Measurements from ENCODE around the gene ABHD17A. TPM values are rescaled to one million over a fixed set of nuclear protein-coding genes. Genes with fewer than 3 reads are reported as not detected.

Gene ABHD17A
- total RNA-seq, 1 experiment from 2014 or later: 68.2 TPM

DNA sequence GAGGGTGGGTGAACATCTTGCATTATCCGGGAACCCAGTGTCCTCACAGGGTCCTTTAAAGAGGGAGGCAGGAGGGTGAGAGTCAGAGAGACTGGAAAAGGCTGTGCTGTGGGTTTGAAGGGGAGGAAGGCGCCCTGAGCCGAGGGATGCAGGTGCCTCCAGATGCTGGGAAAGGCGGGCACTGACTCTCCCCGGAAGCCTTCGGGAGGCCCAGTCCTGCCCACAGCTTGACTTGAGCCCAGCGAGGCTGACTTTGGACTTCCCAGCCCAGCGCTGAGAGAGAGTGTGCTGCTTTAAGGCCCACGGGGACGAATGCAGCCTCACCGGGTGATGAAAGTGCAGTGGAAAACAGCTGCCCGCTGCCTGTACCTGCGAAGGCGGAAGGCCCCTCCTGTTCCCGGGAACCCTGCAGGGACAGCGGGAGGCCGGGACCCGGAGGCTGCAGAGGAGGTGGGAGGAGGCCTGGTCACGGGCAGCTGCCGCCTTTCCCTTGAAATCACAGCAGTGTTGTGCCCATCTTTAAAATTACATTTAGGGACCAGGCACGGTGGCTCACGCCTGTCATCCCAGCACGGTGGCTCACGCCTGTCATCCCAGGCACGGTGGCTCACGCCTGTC lies 53.1 kb downstream of the ABHD17A start:
- Histone ChIP-seq H2AFZ (ENCODE audit: low read depth, low read length, poor library complexity, severe bottlenecking) (no peak overlapping the region), H4K20me1 (ENCODE audit: insufficient read depth) (peaks cover 9% of the 10 kb centered on the region; the same call in 1 of the 2 replicates), H3K9me3 (ENCODE audit: control insufficient read depth in 1 of 2, insufficient read depth in 1 of 2, low read depth in 1 of 2, low read length in 2 of 2) (no peaks in the 10 kb centered on the region), H3K27ac (ENCODE audit: low read depth, low read length) (no peak overlapping the region), H3K27me3 (ENCODE audit: insufficient read depth, low read length) (no peaks in the 10 kb centered on the region), H3K4me1 (ENCODE audit: control insufficient read depth in 1 of 2, insufficient read depth in 2 of 2, low read length in 2 of 2) (peaks cover 0 to 6% of the 10 kb centered on the region in 2 experiments; a peak in 2 of 4 replicates), H3K36me3 (ENCODE audit: control insufficient read depth in 1 of 2, insufficient read depth in 2 of 2, low read length in 2 of 2) (peaks cover 0 to 15% of the 10 kb centered on the region in 2 experiments; a peak in 2 of 4 replicates), H3K4me2 (ENCODE audit: low read length) (no peak overlapping the region), H3K9ac (ENCODE audit: low read length) (no peak overlapping the region), H3K79me2 (ENCODE audit: insufficient read depth, low read length) (peaks cover 68% of the 10 kb centered on the region), H3K4me3 (replicated peaks in 1 of 2; ENCODE audit: low read depth in 1 of 2, low read length in 2 of 2) (no peak overlapping the region), H3K9me2 (ENCODE audit: insufficient read depth) (no peaks in the 10 kb centered on the region)
- ChIA-PET RAD21 (ENCODE audit: low non-redundant PET in 1 of 2, low total read pairs in 2 of 2, uncharacterized antibody in 2 of 2, unreplicated experiment in 2 of 2) (no interaction called here), CTCF (no interaction called here), POLR2A (no interaction called here)
- no peak for ATAC-seq
- BruUV-seq (replicated peaks): no TSS peak
- no peak for TF ChIP-seq CBX3 (IDR thresholded peaks at IDR 0.05; ENCODE audit: low read depth)
- TF ChIP-seq RAD21 (IDR thresholded peaks at IDR 0.05; ENCODE audit: low read depth): no peak
- no peak for TF ChIP-seq ELF1 (IDR thresholded peaks at IDR 0.05; ENCODE audit: borderline replicate concordance, low read depth)
- no peak for TF ChIP-seq EGR1 (IDR thresholded peaks at IDR 0.05; ENCODE audit: low read depth)
- no peak for TF ChIP-seq POLR2AphosphoS5 (IDR thresholded peaks at IDR 0.05; ENCODE audit: low read depth, low read length)
- TF ChIP-seq ZFX (IDR thresholded peaks at IDR 0.05): no peak
- no peak for TF ChIP-seq ATF3 (IDR thresholded peaks at IDR 0.05)
- TF ChIP-seq SP1 (IDR thresholded peaks at IDR 0.05; ENCODE audit: low read depth): no peak
- no peak for TF ChIP-seq TCF7L2 (IDR thresholded peaks at IDR 0.05; ENCODE audit: borderline replicate concordance, extremely low read depth, insufficient read depth, insufficient read length)
- DNase-seq (ENCODE audit: low read depth, low spot score): no peak
- intact Hi-C loops (cut with micrococcal nuclease): no loop called here

- no peak overlapping the region for H3K9ac ChIP-seq (ENCODE audit: low read length)
- peaks cover 0 to 15% of the 10 kb centered on the region in 2 experiments; a peak in 2 of 4 replicates for H3K36me3 ChIP-seq (ENCODE audit: control insufficient read depth in 1 of 2, insufficient read depth in 2 of 2, low read length in 2 of 2)
- no peaks in the 10 kb centered on the region for H3K9me2 ChIP-seq (ENCODE audit: insufficient read depth)
- ChIA-PET CTCF (interaction anchor here (3.2 kb wide), 1 partner anchor 9 kb away, joined by 14 read pairs; no protein-coding TSS in a partner anchor), POLR2A (no interaction called here), RAD21 (ENCODE audit: low non-redundant PET in 1 of 2, low total read pairs in 2 of 2, uncharacterized antibody in 2 of 2, unreplicated experiment in 2 of 2) (no interaction called here)
- H3K27ac ChIP-seq (ENCODE audit: low read depth, low read length): no peak overlapping the region
- H3K9me3 ChIP-seq (ENCODE audit: control insufficient read depth in 1 of 2, insufficient read depth in 1 of 2, low read depth in 1 of 2, low read length in 2 of 2): no peaks in the 10 kb centered on the region
- no peaks in the 10 kb centered on the region for H3K27me3 ChIP-seq (ENCODE audit: insufficient read depth, low read length)
- intact Hi-C loops (cut with micrococcal nuclease): no loop called here
- ATAC-seq (no peak), DNase-seq (ENCODE audit: low read depth, low spot score) (no peak)
- H3K4me2 ChIP-seq (ENCODE audit: low read length): no peak overlapping the region
- H4K20me1 ChIP-seq (ENCODE audit: insufficient read depth): 0 out of 2 replicates have a peak, but pooled peaks cover 3% of the 10 kb centered on the region
- no TSS peak for BruUV-seq (replicated peaks)
- peaks cover 4 to 7% of the 10 kb centered on the region in 2 experiments; a peak in 3 of 4 replicates for H3K4me1 ChIP-seq (ENCODE audit: control insufficient read depth in 1 of 2, insufficient read depth in 2 of 2, low read length in 2 of 2)
- peaks cover 60% of the 10 kb centered on the region for H3K79me2 ChIP-seq (ENCODE audit: insufficient read depth, low read length)
- H2AFZ ChIP-seq (ENCODE audit: low read depth, low read length, poor library complexity, severe bottlenecking): no peak overlapping the region
- H3K4me3 ChIP-seq (replicated peaks in 1 of 2; ENCODE audit: low read depth in 1 of 2, low read length in 2 of 2): no peak overlapping the region
- TF ChIP-seq, protein P1, sequence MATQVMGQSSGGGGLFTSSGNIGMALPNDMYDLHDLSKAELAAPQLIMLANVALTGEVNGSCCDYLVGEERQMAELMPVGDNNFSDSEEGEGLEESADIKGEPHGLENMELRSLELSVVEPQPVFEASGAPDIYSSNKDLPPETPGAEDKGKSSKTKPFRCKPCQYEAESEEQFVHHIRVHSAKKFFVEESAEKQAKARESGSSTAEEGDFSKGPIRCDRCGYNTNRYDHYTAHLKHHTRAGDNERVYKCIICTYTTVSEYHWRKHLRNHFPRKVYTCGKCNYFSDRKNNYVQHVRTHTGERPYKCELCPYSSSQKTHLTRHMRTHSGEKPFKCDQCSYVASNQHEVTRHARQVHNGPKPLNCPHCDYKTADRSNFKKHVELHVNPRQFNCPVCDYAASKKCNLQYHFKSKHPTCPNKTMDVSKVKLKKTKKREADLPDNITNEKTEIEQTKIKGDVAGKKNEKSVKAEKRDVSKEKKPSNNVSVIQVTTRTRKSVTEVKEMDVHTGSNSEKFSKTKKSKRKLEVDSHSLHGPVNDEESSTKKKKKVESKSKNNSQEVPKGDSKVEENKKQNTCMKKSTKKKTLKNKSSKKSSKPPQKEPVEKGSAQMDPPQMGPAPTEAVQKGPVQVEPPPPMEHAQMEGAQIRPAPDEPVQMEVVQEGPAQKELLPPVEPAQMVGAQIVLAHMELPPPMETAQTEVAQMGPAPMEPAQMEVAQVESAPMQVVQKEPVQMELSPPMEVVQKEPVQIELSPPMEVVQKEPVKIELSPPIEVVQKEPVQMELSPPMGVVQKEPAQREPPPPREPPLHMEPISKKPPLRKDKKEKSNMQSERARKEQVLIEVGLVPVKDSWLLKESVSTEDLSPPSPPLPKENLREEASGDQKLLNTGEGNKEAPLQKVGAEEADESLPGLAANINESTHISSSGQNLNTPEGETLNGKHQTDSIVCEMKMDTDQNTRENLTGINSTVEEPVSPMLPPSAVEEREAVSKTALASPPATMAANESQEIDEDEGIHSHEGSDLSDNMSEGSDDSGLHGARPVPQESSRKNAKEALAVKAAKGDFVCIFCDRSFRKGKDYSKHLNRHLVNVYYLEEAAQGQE (IDR thresholded peaks at IDR 0.05; ENCODE audit: low read depth): no peak
- TF ChIP-seq CEBPB (IDR thresholded peaks at IDR 0.05; ENCODE audit: low read depth): no peak
- TF ChIP-seq ATF3 (IDR thresholded peaks at IDR 0.05): no peak
- no peak for TF ChIP-seq RAD21 (IDR thresholded peaks at IDR 0.05; ENCODE audit: low read depth)
- no peak for TF ChIP-seq SIN3A (IDR thresholded peaks at IDR 0.05; ENCODE audit: low read depth)
- no peak for TF ChIP-seq ELF1 (IDR thresholded peaks at IDR 0.05; ENCODE audit: borderline replicate concordance, low read depth)
- TF ChIP-seq EZH2 (IDR thresholded peaks at IDR 0.05): no peak
- TF ChIP-seq SRF (IDR thresholded peaks at IDR 0.05; ENCODE audit: low read depth): no peak
- no peak for TF ChIP-seq MAX (IDR thresholded peaks at IDR 0.05)
Measured at GRCh38 chr19:1830978-1831377, 54.3 kb downstream of the ABHD17A start.
